HG02571 (cell line): ENCODE results near the gene DHRSX.
"Not testable (repeated sequence)": the region's sequence is repeated elsewhere in the genome, so short reads cannot be mapped to it uniquely, and the experiment has no call there.

ENCODE experiments used
- ATAC-seq: cut with Tn5 transposase; IDR thresholded peaks from one replicate; pipeline ENCODE4 v1.9.1; 2021; ENCODE audit warnings: mild to moderate bottlenecking, moderate library complexity; ENCODE audit not compliant: unreplicated experiment

Gene DHRSX

DNA sequence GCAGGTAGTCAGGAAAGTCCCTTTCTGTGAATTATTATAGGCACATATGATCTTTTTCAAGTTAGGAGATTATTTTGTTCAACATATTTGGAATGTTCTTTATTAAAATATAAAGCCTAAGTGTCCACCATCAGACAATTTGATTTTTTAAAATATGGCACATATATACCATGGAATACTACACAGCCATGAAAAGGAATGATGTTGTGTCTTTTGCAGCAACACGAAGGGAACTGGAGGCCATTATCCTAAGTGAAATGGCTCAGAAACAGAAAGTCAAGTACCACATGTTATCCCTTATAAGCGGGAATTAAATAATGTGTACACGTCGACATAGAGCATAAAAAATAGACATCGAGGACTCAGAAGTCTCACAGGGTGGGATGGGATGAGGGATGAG lies 73.0 kb downstream of the DHRSX start:
- no peak for ATAC-seq

DNA sequence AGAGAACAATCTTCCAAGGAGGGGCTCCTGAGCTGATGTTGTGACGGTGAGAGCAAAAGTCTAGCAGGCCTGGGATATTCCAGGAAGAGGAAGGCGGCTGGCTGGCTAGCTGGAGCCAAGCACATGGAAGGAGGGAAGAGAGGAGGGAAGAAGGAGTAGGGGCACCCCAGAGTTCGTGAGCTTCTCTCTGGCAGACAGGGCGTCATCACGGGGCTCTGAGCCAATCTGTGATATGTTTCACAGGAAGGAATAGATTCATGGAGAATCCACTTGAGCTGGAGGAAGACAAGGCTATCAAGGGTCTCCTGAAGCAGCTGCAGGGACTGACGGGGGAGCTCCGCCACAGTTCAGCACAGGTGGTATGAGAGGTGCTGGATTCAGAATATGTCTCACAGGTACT lies 73.6 kb downstream of the DHRSX start:
- no peak for ATAC-seq

DNA sequence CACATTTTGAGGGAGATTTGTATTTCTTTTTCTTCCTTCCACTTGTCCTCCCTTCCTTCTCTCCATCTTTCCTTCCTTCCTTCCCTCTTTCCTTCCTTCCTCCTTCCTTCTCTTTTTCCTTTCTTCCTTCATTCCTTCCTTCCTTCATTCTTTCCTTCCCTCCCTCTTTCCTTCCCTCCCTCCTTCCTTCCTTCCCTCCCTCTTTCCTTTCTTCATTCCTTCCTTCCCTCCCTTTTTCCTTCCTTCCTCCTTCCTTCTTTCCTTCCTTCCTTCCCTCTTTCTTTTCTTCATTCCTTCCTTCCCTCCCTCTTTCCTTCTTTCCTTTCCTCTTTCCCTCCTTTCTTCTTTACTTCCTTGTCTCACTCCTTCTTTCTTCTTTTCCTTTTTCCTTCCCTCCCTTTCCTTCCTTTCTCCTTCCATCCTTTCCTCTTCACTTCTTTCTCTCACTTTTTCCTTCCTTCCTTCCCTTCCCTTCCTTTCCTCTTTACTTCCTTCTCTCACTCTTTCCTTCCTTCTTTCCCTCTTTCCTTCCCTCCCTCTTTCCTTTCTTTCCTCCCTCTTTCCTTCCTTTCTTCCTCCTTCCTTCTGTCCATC lies 74.4 kb downstream of the DHRSX start:
- no peak for ATAC-seq

DNA sequence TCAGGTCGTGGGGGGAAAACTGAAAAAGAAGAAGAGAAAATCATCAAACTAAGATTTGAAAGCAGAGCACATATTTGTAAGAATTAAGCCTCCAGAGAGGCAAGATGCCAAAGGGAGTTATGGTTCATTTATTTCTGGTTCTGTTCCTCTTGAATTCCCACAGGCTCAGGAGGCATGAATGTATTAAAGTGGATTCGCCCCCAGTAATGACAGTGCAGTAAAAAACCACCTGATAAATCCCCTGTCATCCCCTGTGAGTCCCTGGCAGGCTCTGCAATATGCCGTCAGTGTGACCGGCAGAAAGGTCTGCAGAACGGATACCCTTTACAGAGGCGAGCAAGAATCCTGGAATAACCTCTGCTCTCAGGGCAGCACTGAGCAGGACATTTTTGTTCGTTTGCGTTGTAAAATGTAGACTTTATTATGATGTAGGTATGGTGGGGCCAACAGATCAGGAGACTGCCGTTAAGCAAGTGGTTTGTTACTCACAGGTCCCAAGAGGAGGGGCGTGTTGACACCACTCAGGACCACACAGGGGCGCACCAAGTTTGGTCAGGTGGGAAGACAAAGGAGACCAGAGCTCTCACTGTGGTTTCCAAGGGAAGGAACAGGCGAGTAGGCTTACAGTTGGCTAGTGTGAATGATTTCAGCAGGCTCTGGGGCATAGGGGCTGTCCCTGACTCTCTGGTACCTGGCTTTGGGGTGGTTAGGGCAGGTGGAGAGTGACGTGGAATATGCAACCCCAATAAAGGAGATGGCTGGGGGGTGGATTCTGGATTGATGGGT lies 75.3 kb downstream of the DHRSX start:
- no peak for ATAC-seq

DNA sequence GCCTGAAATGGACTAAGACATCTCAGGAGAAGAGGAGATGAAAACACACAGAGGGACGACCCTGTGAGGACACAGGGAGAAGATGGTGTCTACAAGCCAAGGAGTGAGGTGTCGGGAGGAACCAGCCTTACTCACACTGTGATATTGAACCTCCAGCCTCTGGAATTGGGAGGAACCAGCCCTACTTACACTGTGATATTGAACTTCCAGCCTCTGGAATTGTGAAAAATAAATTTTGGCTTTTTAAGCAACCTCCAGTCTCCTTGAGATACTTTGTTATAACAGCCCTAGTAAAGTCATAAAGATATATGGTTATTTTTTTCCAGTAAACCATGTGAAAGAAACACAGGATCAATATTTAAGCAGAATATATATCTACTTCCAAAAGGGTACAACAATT lies 76.5 kb downstream of the DHRSX start:
- no peak for ATAC-seq

DNA sequence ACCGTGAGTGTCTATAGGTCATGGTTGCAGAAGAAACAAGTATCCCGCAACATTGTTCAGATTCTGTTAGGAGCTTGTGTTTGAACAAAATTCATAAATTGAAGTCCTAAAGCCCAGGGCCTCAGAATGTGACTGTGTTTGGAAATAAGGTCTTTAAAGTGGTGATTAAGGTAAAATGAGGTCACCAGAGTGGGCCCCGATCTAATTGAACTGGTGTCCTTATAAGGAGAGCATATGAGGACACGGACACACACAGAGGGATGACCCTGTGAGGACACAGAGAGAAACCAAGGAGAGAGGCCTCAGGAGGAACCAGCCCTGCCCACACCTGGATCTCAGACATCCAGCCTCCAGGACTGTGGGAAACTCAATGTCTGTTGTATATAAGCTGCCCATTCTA lies 76.9 kb downstream of the DHRSX start:
- no peak for ATAC-seq

DNA sequence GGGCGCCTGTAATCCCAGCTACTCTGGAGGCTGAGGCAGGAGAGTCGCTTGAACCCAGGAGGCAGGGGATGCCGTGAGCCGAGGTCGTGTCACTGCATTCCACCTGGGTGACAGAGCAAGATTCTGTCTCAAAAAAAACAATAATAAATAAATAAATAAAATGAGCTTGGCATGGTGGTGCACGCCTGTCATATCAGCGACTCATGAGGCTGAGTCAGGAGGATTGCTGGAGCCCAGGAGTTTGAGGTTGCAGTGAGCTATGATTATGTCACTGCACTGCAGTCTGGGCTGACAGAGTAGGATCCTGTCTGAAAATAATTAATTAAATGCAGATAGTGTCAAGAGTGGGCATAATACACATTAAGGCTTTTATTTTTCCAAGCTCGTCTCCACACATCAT lies 77.5 kb downstream of the DHRSX start:
- no peak for ATAC-seq

DNA sequence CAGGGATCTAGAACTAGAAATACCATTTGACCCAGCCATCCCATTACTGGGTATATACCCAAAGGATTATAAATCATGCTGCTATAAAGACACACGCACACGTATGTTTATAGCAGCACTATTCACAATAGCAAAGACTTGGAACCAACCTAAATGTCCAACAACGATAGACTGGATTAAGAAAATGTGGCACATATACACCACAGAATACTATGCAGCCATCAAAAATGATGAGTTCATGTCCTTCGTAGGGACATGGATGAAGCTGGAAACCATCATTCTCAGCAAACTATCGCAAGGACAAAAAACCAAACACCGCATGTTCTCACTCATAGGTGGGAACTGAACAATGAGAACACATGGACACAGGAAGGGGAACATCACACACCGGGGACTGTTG lies 81.4 kb downstream of the DHRSX start:
- ATAC-seq, result not testable (repeated sequence)

DNA sequence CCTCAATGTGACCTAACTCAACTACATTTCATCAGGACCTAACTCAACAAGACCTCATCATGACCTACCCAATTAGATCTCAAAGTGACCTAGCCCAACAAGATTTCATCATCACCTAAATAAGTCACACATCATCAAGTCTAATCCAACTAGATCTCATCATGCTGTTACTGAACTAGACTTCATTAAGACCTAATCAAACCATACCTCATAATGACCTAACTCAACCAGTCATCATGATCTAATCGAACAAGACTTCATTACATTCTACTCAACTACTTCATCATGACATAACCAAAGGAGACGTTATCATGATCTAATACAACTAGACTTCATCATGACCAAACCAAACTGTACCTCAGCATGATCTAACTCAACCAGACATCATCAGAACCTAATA lies 82.8 kb downstream of the DHRSX start:
- ATAC-seq, result no peak

DNA sequence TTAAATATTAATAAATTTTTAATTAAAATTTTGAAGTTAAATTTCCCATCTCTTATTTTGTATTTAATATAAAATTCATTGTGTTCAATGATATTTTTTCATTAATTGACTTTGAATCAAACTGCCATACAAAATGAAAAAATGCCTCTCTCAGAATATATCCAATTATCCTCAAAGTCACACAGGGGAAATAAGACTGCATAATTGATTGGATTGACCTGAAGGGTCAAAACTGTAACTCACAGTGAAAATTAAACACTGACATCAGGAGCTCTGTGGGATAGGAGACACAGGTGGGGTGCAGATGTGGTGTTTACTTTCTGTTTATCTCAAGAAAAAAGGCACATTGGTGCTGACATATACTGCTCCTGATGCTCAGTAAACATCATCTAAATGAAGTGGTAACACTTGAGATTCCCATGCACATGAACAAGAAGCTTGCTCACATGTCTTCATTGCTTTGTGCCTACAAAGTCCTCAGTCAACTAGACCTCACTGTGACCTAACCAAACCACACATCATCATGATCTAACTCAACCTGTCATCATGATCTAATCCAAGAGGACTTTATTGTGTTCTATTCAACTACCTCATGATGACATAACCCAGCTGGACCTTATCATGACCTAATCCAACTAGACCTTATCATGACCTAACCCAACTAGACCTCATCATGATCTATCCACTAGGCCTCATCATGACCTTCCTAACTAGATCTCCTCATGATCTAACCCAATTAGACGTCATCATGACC lies 83.7 kb downstream of the DHRSX start:
- ATAC-seq, result no peak

DNA sequence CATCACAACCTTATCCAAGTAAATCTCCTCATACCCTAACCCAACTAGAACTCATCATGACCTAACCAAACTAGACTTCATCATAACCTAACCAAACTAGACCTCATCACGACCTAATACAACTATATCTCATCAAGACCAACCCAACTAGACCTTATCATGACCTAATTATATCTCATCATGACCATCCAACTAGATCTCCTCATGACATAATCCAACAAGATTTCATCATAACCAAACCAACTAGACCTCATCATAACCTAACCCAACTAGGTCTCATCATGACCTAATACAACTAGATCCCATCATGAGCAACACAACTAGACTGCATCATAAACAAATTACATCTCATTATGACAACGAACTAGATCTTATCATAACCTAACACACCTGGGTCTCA lies 86.4 kb downstream of the DHRSX start:
- no peak for ATAC-seq

DNA sequence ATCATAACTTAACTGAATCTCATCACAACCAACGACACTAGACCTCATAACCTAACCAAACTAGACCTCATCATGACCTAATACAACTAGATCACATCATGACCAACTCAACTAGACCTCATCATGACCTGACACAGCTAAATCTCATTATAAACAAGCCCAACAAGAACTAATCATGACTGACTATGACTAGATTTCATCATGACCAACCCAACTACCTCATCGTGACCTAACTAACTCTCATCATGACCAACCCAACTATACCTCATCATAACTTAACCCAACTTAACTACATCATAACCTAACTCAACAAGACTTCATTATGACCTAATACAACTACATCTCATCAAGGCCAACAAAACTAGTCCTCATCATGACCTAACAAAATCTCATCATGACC lies 86.8 kb downstream of the DHRSX start:
- no peak for ATAC-seq

DNA sequence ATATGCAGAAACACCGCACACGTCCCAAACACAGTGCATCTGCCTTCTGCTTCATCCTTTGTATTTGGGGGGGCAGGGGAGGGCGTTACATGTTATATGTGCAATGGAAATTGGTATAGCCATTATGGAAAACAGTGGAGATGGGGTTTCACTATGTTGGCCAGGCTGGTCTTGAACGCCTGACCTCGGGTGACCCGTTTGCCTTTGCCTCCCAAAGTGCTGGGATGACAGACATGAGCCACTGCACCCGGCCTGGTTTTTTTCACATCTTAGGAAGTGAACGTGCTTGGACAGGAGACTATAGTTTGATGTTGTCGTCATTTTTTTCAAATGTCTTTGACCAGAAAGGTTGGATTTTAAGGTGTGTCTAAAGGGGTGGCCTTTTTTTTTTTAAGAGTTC lies 88.6 kb downstream of the DHRSX start:
- no peak for ATAC-seq

DNA sequence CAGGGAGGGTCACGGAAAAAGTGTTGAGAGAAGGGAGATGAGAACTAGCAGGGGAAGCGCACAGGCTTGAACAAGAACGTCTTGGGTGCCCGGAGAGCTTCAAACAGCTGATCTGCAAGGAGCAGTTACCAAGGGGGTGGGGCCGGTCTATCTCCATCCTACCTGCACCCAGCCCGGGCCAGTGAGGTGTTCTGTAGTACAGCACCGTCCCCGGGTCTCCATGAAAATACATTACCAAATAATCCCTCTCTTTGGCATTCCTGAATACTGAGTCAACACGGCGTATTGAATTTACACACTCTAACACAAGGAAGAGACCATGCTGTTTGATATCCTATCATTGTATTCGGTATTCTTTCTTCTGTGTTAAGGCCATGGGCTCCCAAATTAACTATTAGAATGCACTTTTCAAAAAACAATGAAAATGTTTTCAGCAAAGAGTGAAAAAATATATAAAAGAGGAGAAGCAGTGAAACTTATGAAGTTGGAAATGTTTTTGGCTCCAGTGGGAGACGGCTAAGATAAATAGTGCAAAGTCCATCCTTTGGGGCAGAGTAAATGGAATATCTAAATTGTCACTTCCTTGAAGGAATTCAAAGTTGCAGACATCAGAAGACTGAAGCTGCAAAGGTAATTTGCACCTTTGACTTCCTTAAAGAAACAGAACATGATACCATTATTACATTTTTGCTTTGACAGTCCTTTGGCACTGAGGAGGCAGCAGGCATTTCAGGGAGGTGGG lies 90.3 kb downstream of the DHRSX start:
- no peak for ATAC-seq

DNA sequence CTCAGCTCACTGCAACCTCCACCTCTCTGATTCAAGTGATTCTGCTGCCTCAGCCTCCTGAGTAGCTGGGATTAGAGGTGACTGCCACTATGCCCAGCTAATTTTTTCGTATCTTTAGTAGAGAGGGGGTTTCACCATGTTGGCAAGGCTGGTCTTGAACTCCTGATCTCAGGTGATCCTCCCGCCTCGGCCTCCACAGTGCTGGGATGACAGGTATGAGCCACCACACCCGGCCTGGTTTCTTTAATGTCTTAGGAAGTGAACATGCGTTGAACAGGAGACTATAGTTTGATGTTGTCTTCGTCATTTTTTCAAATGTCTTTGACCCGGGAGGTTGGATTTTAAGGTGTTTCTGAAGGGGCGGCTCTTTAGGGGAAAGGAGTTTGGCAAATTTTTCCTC lies 91.0 kb downstream of the DHRSX start:
- no peak for ATAC-seq

DNA sequence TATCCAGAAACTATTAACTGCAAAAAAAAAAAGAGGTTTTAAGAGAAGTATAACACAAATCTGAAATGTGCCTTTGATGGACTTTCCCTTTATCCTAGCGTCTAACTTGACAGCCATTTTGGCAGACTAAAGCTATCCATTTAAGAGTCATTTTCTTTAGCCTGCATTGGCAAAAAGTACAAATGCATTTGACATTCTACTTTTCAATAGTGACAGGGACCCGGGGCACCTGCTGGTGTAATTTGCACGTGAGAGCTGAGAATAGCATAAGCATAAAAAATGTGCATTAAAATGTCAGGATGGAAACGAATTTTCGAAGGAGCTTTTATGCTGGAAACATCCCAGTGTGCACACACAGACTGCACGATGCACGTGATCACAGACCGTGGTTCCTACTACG lies 91.9 kb downstream of the DHRSX start:
- ATAC-seq, result no peak

DNA sequence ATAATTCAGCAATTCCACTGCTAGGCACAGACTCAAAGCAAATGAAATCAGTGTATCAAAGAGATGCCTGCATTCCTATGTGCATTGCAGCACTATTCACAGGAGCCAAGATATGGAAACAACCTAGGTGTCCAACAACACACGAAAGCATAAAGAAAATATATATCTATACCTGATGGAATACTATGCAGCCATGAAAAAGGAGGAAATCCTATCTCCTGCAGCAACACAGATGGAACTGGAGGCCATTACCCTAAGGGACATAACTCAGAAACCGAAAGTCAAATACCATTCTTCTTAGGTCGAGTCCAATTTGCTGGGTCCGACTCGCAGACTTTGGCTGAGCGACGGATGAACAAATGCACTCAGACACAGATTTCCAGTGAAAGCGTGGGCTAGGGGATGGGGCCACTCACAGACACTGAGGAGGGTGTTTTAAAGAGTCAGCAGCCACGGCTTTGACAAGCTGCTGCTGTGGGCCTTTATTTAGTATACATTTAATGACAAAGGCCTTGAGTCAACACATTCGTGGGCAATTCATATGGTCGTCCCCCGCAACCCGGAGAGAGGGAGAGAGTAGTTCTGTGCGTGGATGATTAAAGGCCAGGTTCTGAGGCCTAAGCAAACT lies 93.8 kb downstream of the DHRSX start:
- ATAC-seq, result no peak

DNA sequence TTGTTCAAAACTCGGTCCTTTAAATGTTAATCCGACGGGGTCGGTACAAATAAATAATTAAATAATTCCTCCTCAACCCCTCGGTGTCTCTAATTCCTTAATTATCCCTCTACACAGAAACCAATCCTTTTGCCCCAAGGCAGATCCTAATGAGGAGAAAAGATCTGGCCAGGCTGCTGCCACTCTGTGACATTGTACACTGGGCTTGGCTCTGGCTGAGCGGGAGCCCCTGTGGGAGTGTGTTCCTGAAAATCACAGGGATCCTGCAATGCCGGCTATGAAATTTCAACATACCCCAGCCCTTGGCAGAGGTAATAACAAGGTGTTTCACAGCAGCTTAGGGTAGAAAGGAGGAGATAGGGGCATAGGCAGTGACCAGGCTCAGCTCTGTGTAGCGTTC lies 96.0 kb downstream of the DHRSX start:
- no peak for ATAC-seq

DNA sequence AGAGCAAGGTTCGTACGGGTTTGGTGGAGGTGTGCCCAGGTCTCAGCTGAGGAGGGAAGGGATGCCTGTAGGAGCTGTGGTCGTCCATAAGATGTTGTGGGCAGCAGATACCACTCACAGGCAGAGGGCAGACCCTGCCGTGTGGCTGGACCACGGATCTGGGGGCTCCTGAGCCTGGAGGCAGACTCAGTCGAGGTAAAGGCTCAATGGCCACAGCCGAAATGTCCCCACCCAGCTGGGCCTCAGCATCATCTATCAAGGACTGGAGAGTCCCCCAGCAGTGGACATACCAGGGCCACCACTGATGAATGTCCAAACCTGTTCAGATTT lies 98.5 kb downstream of the DHRSX start:
- no peak for ATAC-seq

DNA sequence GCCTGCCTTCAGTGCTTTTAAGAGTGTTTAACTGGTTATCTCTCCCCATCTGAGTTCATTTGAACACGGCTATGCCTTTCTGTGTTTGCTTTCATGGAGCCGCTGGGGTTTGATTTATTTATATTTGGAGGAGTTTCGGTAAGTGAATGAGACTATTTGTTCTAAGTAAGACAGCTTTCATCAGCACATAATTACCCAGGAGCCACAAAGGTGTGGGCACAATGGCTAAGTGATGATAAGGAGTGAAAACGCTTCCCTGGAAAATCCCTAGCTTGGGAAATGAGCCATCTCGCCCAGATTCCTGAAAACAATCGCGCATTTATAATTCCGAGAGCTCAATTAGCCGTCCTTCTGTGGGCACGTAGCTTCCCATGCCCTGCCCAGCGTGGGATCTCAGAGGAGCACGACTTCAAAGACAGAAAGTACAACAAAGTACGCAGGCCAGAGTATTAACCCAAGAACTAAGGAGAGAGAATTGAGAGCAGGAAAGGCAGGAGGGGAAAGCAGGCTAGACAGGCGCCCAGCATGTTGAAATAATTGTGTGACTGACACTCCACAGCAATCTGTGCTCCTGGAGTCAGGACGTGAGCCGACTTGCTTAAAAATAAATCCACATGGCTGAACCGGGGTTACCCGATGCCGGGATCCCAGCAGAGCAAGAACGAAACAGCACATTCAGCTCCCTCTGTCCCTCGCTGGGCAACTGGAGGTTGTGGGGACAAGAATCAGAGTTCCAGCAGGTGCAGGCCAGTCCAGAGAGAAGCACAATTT lies 99.0 kb downstream of the DHRSX start:
- no peak for ATAC-seq
